DMS53 (cell line): ENCODE data around the gene CFAP70.
"Not testable (repeated sequence)": the region's sequence is repeated elsewhere in the genome, so short reads cannot be mapped to it uniquely, and the experiment has no call there.

Experiments
- DNase-seq: peaks from one replicate; lab custom pipeline; 2025; lab: John Stamatoyannopoulos, UW

CFAP70 gene

DNA sequence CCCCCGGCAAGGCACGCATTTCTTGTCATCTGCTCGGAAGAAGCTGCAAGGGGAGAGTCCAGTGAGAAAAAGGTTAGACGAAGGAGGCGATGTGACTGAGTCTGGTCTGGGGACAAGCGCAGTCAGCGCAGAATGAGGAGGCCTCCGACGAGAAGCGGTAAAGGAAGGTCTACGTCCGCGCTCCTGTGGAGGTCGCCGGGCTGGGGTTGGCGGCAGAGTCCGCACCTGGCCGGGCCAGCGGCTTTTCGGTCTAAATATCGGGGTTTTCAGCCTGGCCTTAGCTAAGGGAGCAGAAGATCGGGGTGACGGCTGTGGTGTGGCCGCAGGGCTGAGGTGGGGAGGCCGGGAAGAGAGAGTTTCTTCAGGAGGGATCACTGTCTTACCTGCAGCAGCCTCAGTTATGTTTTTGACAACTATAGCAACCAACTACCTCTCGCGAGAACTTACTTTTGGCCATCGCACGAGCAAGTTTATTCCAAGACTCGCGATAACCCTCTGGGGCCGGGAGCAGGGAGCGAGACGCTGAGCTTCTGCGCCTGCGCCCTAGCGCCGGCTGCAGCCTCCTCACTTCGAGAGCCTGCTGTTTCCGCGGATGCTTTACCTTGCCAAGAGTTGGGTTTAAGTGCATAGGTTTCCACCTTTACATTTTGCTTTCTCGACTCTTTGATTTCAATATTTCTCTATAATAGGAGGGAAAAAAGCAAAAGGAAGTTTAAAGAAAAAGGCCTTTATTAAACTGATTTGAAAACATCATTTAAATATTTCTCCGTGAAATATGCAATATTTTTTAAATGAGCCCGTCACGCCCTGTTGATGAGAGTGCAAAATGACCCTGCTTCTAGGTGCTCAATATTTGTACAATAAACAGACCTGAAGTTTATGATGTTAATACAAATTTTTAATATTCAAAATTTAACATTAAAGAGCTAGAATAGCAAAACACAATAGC, at the start of gene CFAP70:
Gene CFAP70, minus strand, starts transcription at position 534 of the 949 bp plus-strand sequence. CDS start 4,068 bp downstream, outside the sequence.
- peak; percentile 99 for DNase-seq

DNA sequence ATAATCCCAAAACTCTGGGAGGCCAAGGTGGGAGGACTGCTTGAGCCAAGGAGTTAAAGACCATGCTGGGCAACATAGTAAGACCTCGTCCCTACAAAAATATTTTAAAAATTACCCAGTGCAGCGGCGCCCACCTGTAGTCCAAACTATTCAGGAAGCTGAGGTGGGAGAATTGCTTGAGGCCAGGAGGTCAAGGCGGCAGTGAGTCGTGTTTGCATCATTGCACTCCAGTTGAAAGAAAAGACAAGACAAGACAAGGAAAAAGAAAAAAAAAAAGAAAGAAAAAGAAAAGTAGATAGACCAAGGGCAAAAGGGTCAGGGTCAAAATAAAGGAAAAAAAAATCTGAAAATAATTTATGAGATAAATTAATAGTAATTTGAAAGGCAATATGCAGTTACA, 49.4 kb upstream of the CFAP70 start:
- no peak for DNase-seq

DNA sequence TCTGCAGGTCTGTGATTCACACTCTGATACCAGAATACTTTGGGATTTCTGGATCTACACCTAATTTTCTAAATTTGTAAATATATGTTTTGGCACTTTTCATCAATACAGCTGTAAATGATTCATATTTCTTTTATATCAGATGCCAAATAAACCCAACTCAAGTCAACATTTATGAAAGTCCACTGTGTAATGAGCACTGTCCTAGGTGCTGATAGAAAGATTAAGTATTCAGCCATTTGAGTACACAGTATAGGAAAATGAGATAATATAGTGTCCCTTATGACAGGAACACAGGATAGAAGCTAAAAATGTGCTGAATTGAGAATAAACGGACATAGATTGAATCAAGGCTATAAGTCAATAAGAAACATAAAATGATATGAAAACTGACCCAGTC, 48.8 kb upstream of the CFAP70 start:
- no peak for DNase-seq

DNA sequence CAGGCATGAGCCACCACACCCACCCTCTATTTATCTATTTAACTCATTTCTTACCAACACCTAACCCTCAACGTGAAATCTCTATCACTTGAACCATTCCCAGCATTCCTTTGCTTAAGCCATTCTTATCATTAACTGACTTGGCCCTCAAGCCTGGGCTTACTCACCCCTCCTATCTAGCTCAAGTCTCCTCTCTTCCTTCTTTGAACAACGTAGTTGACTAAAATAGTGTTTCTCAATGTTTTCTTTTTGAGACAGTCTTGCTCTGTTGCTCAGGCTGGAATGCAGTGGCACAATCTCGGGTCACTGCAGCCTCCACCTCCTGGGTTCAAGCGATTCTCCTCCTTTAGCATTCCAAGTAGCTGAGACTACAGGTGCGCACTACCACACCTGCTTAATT, 48.2 kb upstream of the CFAP70 start:
- DNase-seq = no peak

DNA sequence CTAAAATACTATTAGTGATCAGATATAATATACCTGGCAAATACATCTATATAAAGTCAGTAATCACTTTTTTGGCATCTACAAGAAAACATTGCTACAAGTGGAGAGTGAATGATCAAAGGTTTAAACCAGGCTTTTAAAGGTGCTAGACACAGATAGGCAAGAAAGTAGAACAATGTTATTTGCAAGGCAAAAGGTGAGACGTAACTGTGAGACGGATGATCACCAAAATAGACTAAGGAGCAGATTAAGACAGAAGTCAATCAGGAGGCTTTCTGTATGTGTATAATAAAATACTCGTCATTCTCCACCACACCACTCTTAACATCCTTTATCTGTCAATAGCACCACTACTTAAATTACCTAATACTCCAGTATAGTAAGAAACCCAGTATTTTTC, 46.9 kb upstream of the CFAP70 start:
- DNase-seq = no peak

DNA sequence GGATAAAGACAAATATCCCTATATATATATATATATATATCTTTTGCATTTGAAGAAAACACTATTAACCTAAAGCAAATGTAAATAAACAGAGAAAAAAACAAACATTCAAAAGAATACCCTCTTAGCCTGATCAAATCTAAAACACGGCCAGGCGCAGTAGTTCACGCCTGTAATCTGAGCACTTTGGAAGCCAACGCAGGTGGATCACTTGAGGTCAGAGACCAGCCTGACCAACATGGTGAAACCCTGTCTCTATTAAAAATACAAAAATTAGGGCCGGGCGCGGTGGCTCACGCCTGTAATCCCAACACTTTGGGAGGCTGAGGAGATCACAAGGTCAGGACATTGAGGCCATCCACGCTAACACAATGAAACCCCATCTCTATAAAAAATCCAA, 46.0 kb upstream of the CFAP70 start:
- peak; percentile 21 for DNase-seq

DNA sequence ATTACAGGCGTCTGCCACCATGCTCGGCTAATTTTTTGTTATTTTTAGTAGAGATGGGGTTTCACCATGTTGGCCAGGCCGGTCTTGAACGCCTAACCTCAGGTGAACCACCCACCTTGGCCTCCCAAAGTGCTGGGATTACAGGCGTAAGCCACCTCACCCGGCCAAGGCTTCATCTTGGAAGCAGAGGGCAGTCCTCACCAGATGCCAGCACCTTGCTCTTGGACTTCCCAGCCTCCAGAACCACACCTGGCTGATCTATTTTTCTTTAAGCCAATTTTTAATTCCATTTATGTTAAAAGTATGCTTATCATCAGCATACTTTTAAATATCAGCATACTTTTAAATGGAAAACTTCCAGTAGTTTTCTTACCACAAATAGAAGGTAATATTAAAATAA, 43.0 kb upstream of the CFAP70 start:
- DNase-seq = no peak

DNA sequence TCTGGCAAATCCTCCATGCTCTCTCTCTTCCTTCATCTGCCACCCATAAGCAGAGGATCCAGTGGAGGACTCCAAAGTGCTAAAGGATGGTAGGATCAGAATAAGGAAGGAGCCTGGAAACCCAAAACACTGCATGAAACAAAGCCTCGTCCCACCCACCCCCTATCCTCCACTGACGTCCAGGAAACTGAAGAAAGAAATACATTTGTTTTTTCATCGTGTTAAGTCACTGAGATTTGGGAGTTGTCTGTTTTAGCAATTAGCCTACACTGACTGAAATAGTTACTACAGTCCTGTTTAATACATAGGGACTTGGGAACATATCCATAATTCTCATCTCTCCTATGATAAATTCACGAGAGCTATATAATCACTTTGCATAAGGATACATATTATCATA, 40.4 kb upstream of the CFAP70 start:
- no peak for DNase-seq

DNA sequence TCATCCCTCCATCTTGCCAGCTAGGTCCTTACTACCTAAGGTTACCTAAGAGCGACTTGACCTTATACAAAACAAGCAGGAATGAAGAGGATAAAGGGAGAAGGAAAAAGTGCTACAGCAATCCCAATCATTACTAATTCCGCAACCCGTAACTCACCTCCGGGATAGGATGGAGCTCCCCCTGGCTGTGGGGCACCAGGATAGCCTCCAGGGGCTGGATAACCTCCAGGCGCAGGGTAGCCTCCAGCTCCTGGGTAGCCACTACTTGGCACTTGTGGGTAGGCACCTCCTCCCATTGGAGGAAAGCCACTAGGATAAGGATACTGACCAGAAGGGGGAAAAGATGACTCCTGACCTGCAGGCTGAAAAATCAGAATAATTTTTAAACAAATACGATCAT, 39.4 kb upstream of the CFAP70 start:
- DNase-seq = peak; percentile 30

DNA sequence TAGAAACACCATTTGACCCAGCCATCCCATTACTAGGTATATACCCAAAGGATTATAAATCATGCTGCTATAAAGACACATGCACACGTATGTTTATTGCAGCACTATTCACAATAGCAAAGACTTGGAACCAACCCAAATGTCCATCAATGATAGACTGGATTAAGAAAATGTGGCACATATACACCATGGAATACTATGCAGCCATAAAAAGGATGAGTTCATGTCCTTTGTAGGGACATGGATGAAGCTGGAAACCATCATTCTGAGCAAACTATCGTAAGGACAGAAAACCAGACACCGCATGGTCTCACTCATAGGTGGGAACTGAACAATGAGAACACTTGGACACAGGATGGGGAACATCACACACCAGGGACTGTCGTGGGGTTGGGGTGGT, 35.7 kb upstream of the CFAP70 start:
- DNase-seq = not testable (repeated sequence)

DNA sequence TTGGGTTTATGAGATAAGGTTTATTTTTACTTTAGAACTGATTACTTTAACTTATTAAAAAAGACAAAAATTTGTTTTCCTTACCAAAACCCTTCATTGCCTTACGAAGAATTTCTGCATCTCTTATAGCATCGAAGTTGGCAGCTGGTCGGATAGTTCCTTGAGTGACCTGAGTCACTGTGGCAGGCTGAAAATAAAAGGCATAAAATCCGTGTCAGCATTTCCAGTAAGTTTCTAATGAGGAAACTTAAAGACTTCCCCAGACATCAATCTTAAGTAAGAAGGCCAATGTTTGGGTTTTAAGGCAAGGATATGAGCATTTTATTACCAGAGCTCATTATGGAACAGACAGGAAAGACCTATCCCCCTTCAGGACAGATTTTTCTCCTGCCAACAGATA, 29.6 kb upstream of the CFAP70 start:
- no peak for DNase-seq

DNA sequence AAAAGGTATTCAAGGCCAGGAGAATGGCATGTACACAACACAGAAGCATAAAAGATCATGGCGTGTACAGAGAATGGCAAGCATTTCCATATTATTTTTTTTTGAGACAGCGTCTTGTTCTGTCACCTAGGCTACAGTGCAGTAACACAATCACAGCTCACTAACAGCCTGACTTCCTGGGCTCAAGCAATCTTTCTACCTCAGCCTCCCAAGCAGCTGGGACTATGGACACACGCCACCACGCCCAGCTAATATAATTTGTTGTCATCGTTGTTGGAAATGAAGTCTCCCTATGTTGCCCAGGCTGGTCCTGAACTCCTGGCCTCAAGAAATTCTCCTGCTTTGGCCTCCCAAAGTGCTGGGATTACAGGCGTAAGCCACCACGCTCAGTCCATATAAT, 27.9 kb upstream of the CFAP70 start:
- no peak for DNase-seq

DNA sequence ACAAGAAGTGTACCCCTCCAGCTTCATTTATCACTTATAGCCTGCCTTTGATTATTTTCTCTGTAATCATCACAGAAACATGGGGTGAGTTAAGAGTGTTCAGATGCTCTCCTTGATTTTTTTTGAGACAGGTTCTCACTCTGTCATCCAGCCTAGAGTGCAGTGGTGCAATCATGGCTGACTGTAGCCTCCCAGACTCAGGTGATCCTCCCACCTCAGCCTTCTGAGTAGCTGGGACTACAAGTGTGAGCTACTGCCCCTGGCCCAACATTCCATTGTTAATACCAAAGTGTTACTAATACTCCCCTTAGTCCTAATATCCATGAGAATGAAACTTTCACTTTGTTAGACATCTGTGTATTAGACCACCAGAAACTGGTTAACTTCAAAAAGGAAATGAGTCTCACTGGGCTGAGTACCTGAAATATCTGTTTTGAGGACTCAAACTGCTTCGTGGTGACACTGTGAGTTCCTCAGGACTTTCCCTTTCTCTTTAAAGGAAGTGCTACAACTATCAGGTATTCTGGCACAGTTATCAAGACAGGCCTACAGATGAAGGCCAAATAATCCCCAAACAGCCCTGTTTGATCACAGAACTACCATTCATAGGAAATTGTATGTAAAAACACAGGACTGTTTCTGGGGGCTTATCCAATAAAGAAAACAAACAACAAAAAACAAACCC, 20.5 kb upstream of the CFAP70 start:
- no peak for DNase-seq

DNA sequence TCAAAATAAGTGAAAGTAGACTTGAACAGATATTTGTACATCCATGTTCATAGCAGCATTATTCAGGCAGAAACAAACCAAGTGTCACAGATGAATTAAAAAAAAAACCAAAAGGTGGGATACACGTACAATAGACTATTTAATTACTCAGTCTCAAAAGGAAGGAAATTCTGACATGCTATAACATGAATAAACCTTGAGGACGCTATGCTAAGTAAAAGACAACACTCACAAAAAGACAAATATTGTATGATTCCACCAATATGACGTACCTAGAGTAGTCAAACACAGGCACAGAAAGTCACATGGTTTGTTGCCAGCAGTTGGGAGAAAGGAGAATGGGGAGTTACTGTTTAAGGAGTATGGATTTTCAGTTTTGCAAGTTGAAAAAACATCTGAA, 18.0 kb upstream of the CFAP70 start:
- no peak for DNase-seq

DNA sequence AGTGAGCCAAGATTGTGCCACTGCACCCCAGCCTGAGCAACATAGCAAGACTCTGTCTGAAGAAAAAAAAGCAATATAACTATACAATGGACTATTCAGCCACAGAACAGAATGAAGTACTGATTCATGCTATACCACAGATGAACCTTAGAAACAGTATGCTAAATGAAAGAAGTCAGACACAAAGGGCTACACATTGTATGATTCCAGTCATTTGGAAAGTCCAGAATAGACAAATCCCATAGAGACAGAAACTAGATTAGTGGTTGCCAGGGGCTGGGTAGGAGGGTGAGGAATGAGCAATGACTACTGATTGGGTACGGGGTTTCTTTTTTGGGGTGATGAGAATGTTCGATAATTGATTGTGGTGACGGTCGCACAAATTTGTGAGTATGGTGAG, 9.6 kb upstream of the CFAP70 start:
- DNase-seq = no peak

DNA sequence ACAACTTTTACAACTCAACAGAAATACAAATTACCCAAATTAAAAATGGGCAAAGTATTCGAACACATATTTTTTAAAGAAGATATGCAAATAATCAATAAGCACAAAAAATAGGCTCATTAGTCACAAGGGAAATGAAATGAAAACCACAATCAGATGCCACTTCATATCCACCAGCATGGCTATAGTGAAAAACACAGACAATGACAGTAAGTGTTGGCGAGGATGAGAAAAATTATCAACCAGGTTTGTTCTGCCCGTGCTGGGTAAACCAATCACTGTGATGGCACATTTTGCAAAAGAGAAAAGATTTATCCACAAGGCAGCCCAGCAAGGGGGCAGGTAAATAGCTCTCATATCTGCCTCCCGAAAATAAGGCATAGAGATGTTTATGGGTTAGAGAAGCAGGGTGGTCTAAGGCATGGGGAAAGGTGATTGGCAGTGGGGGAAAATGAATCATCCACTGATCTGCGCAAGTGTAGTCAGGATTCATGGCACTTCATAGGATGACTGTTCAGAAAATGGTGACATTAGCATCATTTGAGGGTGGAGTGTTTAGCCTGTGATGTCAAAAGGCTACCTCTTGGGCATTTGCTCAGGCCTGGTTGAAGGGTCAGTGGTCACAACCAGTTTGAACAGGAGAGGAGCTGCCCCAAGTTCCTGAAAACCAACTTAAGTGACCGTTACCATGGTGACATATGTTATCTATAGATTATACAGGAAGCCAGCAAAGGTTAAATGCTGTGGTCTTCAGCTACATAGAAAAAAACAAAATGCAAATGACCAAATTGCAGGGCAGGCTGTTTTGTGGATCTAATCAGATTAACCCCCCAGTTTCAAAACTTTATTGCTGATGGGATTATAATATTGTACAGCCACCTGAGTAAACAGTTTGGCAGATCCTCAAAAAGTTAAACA, 8.0 kb upstream of the CFAP70 start:
- peak; percentile 66 for DNase-seq

DNA sequence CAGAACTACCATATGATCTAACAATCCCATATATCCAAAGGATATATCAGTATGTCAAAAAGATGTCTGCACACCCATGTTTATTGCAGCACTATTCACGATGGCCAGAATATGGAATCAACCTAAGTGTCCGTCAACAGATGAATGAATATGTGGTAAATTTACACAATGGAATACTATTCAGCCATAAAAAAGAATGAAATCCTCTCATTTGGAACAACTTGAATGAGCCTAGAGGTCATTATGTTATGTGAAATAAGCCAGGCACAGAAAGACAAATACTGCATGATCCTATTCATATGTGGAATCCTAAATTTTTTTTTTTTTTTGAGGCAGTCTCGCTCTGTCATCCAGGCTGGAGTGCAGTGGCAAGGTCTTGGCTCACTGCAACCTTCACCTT, 6.3 kb upstream of the CFAP70 start:
- no peak for DNase-seq

DNA sequence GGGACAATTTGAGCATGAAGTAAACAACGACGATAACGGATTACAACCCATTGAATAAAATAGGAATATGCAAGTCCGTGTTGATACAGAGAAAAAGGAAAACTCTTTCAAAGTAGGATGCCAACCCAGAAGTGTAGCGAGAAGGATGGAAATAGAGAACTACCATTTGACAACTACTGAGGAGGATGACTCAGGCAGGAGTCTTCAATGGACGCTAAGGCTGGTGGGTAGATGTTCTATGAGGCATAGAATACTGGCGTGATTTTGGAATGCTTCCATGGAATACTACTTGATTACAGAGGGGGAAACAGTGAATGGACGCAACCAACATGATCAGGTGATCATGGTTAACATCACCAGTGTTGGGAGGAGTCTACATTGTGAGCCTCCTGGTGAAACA, 828 bp upstream of the CFAP70 start:
- peak; percentile 58 for DNase-seq

DNA sequence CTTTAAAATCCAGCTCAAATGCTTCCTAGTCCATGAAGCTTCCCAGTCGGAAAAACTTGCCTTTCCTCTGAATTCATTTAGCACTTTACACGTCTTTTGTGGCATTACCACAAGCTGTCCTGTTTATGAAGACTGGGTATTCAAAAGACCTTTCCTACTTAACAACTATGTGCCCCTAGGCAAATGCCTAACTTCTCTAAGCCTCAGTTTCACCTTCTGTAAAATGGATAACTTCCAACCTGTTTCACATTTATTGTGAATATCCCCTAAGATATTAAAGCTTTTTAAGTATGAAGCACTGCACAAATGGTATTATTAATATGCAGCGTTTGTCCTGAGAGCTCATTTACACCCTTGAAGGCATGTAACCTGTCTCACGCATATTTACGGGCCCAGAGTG, 843 bp downstream of the CFAP70 start:
- no peak for DNase-seq

DNA sequence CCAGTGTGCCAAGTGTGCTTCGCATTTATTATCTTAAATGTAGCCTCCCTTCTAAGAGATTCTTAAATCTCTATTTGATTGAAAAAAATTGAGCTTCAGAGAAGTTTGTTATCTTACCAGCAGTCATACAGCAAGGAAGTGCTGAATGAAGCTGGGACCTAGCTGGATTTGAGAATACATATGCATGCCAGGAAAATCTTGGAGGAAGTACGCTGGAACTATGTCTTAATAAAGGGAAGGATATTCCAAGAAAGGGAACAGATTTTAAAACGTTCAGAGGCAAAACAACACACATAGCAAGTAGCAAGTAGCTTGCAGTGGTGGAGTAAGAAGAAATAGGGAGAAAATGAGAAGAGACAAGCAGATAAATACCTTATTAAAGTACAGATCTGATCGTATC, 1.5 kb downstream of the CFAP70 start:
- no peak for DNase-seq

DNA sequence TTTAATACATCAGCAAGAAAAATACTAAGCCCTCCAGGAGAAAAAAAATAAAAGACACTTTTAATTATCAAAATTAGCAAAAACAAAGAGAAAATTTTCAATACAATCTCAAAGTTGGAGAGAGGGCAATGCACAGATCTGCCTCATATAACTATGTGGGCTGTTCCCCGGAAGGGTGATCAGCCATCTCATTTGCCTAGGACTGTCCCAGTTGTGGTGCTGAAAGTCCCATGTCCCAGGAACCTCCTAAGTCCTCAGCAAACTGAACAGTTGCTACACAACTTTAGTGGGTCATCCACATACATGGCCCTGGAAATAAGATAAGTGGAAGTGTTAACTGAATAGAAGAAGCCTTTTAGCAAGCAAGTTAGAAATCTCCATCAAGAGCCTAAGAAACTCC, 14.4 kb downstream of the CFAP70 start:
- no peak for DNase-seq

DNA sequence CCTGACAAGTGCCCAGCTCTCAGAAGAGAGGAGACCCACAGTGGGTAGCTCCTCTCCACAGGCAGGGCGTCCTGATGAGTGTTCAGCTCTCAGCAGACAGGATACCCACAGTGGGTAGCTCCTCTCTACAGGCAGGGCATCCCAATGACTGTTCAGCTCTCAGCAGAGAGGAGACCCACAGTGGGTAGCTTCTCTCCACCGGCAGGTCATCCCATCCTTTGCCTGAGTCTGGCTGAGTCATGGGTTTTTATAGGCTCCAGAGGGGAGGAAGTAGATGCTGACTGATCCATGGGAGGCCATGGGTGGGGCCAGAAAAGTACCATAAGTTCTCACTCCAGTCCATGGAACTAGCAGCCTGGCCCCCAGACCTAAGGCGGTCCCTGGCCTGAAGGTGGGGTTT, 18.5 kb downstream of the CFAP70 start:
- DNase-seq = no peak
